PC-3 (cell line): ENCODE measurements around the gene ARHGAP25. TPM values are rescaled to one million over a fixed set of nuclear protein-coding genes. Genes with fewer than 3 reads are reported as not detected.

Experiments used
- ATAC-seq: fragments of 200-7000 bp; cut with Tn5 transposase; 2 replicates; pipeline ENCODE4 v1.9.1; 2020; ENCODE audit warnings: mild to moderate bottlenecking, moderate library complexity
- BruUV-seq: library from RNA; stranded (reverse); fragments of 400-500 nt; replicated peaks from 2 replicates; lab custom pipeline; 2021; lab: Mats Ljungman, UMichigan
- CTCF ChIA-PET: fragments of 300-600 bp; sonication (Branson Sonifier 250); formaldehyde crosslinking; loops from one replicate; lab custom pipeline; 2022; ENCODE audit warnings: antibody characterized with exemption; lab: Charles Lee
- POLR2A ChIA-PET: fragments of 300-600 bp; sonication (Branson Sonifier 250); formaldehyde crosslinking; loops from one replicate; lab custom pipeline; 2022; ENCODE audit warnings: antibody characterized with exemption; ENCODE audit not compliant: unreplicated experiment; lab: Charles Lee
- DNase-seq: peaks from one replicate; pipeline ENCODE4 v3.0.0-alpha.2; 2015
- H2AFZ ChIP-seq: fragments of 300-600 bp; sonication (generic); 2 replicates; pipeline ENCODE4 v1.6.0; 2016; ENCODE audit warnings: antibody characterized with exemption, low read length
- H3F3A ChIP-seq: fragments of 300-600 bp; sonication (generic); one replicate; pipeline ENCODE4 v1.6.0; 2017; ENCODE audit warnings: antibody characterized with exemption, low read length, control low read depth, mild to moderate bottlenecking; ENCODE audit not compliant: unreplicated experiment
- H3K27ac ChIP-seq: fragments of 300-600 bp; sonication (generic); 2 replicates; pipeline ENCODE4 v1.5.1; 2016; ENCODE audit warnings: mild to moderate bottlenecking, low read length
- H3K27me3 ChIP-seq: fragments of 300-600 bp; sonication (generic); 2 replicates; pipeline ENCODE4 v1.6.1; 2016; ENCODE audit warnings: low read length, mixed read lengths
- H3K36me3 ChIP-seq: fragments of 300-600 bp; sonication (generic); 2 replicates; pipeline ENCODE4 v1.6.1; 2016; ENCODE audit warnings: low read depth, mixed run types, low read length, mixed read lengths
- H3K4me1 ChIP-seq: fragments of 300-600 bp; sonication (generic); 2 replicates; pipeline ENCODE4 v1.5.1; 2016; ENCODE audit warnings: low read length; ENCODE audit not compliant: insufficient read depth
- H3K4me2 ChIP-seq: fragments of 300-600 bp; sonication (generic); 2 replicates; pipeline ENCODE4 v1.6.0; 2016; ENCODE audit warnings: low read length
- H3K4me3 ChIP-seq: fragments of 300-600 bp; sonication (generic); 2 replicates; pipeline ENCODE4 v1.5.1; 2016; ENCODE audit warnings: mild to moderate bottlenecking, low read length, mixed read lengths
- H3K79me2 ChIP-seq: fragments of 300-600 bp; sonication (generic); 2 replicates; pipeline ENCODE4 v1.6.1; 2017; ENCODE audit warnings: low read length, mixed read lengths
- H3K9ac ChIP-seq: fragments of 300-600 bp; sonication (generic); 2 replicates; pipeline ENCODE4 v1.6.0; 2016; ENCODE audit warnings: mild to moderate bottlenecking, low read length
- H3K9me2 ChIP-seq: fragments of 300-600 bp; sonication (generic); replicated peaks from 2 replicates; pipeline ENCODE4 v1.6.1; 2016; ENCODE audit warnings: mixed run types, low read length, mixed read lengths
- H3K9me3 ChIP-seq: fragments of 300-600 bp; sonication (generic); 2 replicates; pipeline ENCODE4 v1.6.1; 2016; ENCODE audit warnings: low read length, mixed read lengths
- H4K20me1 ChIP-seq: fragments of 300-600 bp; sonication (generic); 2 replicates; pipeline ENCODE4 v1.6.1; 2016; ENCODE audit warnings: low read length, mixed read lengths
- CTCF ChIP-seq: fragments of 300-600 bp; sonication (generic); conservative IDR thresholded peaks from 2 replicates; pipeline ENCODE4 v1.5.1; 2017; ENCODE audit warnings: antibody characterized with exemption, low read depth, mild to moderate bottlenecking, low read length
- EZH2 ChIP-seq: fragments of 300-600 bp; sonication (generic); IDR thresholded peaks from one replicate; pipeline ENCODE4 v1.6.1; 2017; ENCODE audit warnings: antibody characterized with exemption, mild to moderate bottlenecking, low read length; ENCODE audit not compliant: unreplicated experiment
- EZH2phosphoT487 ChIP-seq: fragments of 300-600 bp; sonication (generic); IDR thresholded peaks from 2 replicates; pipeline ENCODE4 v1.6.1; 2018; ENCODE audit warnings: mild to moderate bottlenecking, antibody characterized with exemption, low read length, borderline replicate concordance
- intact Hi-C: fragments of 100-400 bp; cut with micrococcal nuclease; formaldehyde crosslinking; loops from 2 replicates; pipeline ENCODE4 v1.9.0; 2023
- total RNA-seq: library from RNA; depleted of rRNA; stranded (reverse); fragments of >200 nt; gene quantifications from 2 replicates; pipeline ENCODE4 v1.2.3, GENCODE V29; 2014

Gene ARHGAP25
- total RNA-seq, 1 experiment from 2014 or later, result not detected

DNA sequence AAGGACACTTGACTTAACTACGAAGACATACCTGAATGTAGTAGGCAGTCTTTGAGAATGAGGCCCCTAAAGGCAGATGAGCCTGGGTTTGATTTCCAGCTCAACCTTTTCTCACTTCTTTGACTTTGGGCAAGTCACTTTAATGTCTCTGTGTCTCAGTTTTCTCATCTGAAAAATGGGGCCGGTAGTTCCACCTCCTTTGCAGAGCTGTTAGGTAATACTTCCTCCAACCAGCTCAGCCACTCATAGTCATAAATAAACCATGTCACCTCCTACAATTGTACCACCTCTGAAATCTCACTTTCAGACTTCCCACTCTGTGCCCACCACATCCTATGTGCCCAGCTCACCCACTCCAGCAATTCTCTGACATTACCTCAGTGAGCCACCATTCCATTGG, 10.4 kb downstream of the ARHGAP25 start:
- H3K9me2 ChIP-seq, result no peaks in the 10 kb centered on the region
- H3K36me3 ChIP-seq, result no peaks in the 10 kb centered on the region
- H3K4me3 ChIP-seq, result no peak overlapping the region
- no peak overlapping the region for H2AFZ ChIP-seq
- no peaks in the 10 kb centered on the region for H3K79me2 ChIP-seq
- H3K27ac ChIP-seq, result no peak overlapping the region
- H3K27me3 ChIP-seq, result no peaks in the 10 kb centered on the region
- H3F3A ChIP-seq, result no peaks in the 10 kb centered on the region
- no peaks in the 10 kb centered on the region for H3K9me3 ChIP-seq
- H3K9ac ChIP-seq, result no peak overlapping the region
- BruUV-seq, result no TSS peak
- H4K20me1 ChIP-seq, result no peaks in the 10 kb centered on the region
- POLR2A ChIA-PET, result no interaction called here
- CTCF ChIA-PET, result interaction anchor here (1.0 kb wide), 1 partner anchor 180 kb away, joined by 5 read pairs; no protein-coding TSS in a partner anchor
- intact Hi-C loops, result no loop called here
- TF ChIP-seq CTCF (no peak), EZH2phosphoT487 (no peak), EZH2 (no peak)
- no peak for DNase-seq
- ATAC-seq, result no peak
- no peaks in the 10 kb centered on the region for H3K4me1 ChIP-seq
- no peak overlapping the region for H3K4me2 ChIP-seq

DNA sequence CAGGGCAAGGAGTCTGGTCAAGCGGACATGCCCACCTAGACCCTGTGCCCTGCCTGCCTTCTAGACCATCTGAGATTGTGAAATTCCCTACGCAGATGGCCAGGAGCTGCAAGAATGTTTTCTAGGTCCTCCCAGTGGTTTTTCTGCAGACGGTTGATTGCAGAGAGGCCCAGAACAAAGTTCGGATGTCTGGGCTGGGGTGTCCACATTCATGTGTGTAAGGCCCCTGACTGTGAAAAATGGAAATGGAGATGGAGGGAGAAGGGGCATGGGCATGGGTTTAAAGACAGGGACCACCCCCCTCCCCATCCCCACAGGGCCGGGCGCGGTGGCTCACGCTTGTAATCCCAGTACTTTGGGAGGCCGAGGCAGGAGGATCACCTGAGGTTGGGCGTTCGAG, 11.8 kb downstream of the ARHGAP25 start:
- no peaks in the 10 kb centered on the region for H3F3A ChIP-seq
- H3K27ac ChIP-seq, result no peak overlapping the region
- no peaks in the 10 kb centered on the region for H3K27me3 ChIP-seq
- no peaks in the 10 kb centered on the region for H3K4me1 ChIP-seq
- ATAC-seq (no peak), DNase-seq (no peak)
- no peak overlapping the region for H2AFZ ChIP-seq
- intact Hi-C loops, result no loop called here
- ChIA-PET CTCF (no interaction called here), POLR2A (no interaction called here)
- no TSS peak for BruUV-seq
- no peak overlapping the region for H3K4me3 ChIP-seq
- no peak for TF ChIP-seq CTCF
- TF ChIP-seq EZH2phosphoT487, result no peak
- TF ChIP-seq EZH2, result no peak
- H4K20me1 ChIP-seq, result no peaks in the 10 kb centered on the region
- no peak overlapping the region for H3K4me2 ChIP-seq
- no peaks in the 10 kb centered on the region for H3K9me3 ChIP-seq
- no peaks in the 10 kb centered on the region for H3K79me2 ChIP-seq
- no peak overlapping the region for H3K9ac ChIP-seq
- no peaks in the 10 kb centered on the region for H3K9me2 ChIP-seq
- no peaks in the 10 kb centered on the region for H3K36me3 ChIP-seq

- no peaks in the 10 kb centered on the region for H3K27me3 ChIP-seq
- DNase-seq, result no peak
- ChIA-PET POLR2A (no interaction called here), CTCF (interaction anchor here (0.6 kb wide), 1 partner anchor 16 kb away, joined by 3 read pairs; no protein-coding TSS in a partner anchor)
- no peak overlapping the region for H3K4me3 ChIP-seq
- no peak overlapping the region for H3K9ac ChIP-seq
- no peak overlapping the region for H2AFZ ChIP-seq
- no TSS peak for BruUV-seq
- no peaks in the 10 kb centered on the region for H3F3A ChIP-seq
- TF ChIP-seq EZH2, result no peak
- no peak for TF ChIP-seq EZH2phosphoT487
- no peak for TF ChIP-seq CTCF
- H3K9me2 ChIP-seq, result no peaks in the 10 kb centered on the region
- ATAC-seq, result no peak
- H3K79me2 ChIP-seq, result no peaks in the 10 kb centered on the region
- H3K4me1 ChIP-seq, result no peaks in the 10 kb centered on the region
- no peaks in the 10 kb centered on the region for H3K36me3 ChIP-seq
- H3K9me3 ChIP-seq, result no peaks in the 10 kb centered on the region
- H3K4me2 ChIP-seq, result no peak overlapping the region
- H4K20me1 ChIP-seq, result no peaks in the 10 kb centered on the region
- H3K27ac ChIP-seq, result no peak overlapping the region
- intact Hi-C loops, result no loop called here
Measured at GRCh38 chr2:68747413-68747812, 12.8 kb downstream of the ARHGAP25 start.
